GM12878 (cell line): ENCODE measurements around the gene TREM1. TPM values are rescaled to one million over a fixed set of nuclear protein-coding genes. Genes with fewer than 3 reads are reported as not detected.

Experiments
- ATF2 ChIP-seq: IDR thresholded peaks from 2 replicates; pipeline ENCODE4 v1.6.1; 2012; ENCODE audit warnings: low read length, inconsistent platforms
- ATF7 ChIP-seq: fragments of 450-650 bp; IDR thresholded peaks from 2 replicates; pipeline ENCODE4 v1.6.1; 2016; ENCODE audit warnings: low read depth, mild to moderate bottlenecking
- CHD1 ChIP-seq: IDR thresholded peaks from 2 replicates; pipeline ENCODE4 v1.6.1; 2012; ENCODE audit warnings: low read depth, low read length, improper control_type of control experiment
- E2F4 ChIP-seq: IDR thresholded peaks from 2 replicates; pipeline ENCODE4 v1.6.1; 2012; ENCODE audit warnings: low read depth, low read length, improper control_type of control experiment
- EZH2 ChIP-seq: IDR thresholded peaks from 2 replicates; pipeline ENCODE4 v1.6.1; 2012; ENCODE audit warnings: low read depth, mild to moderate bottlenecking, control low read depth, inconsistent platforms, low read length, borderline replicate concordance; ENCODE audit not compliant: control insufficient read depth
- GATAD2B ChIP-seq: fragments of 450-650 bp; conservative IDR thresholded peaks from 2 replicates; pipeline ENCODE4 v1.6.1; 2017; ENCODE audit warnings: low read depth, mild to moderate bottlenecking, moderate library complexity
- HDAC2 ChIP-seq: fragments of 200-600 bp; sonication (generic); IDR thresholded peaks from 2 replicates; pipeline ENCODE4 v1.6.1; 2017
- NFYB ChIP-seq: IDR thresholded peaks from 2 replicates; pipeline ENCODE4 v1.6.1; 2011; ENCODE audit warnings: low read depth, mild to moderate bottlenecking, low read length, improper control_type of control experiment, moderate library complexity; ENCODE audit not compliant: insufficient read depth
- NKRF ChIP-seq: fragments of 450-650 bp; conservative IDR thresholded peaks from 2 replicates; pipeline ENCODE4 v1.6.1; 2017; ENCODE audit warnings: mild to moderate bottlenecking, moderate library complexity
- RCOR1 ChIP-seq: conservative IDR thresholded peaks from 2 replicates; pipeline ENCODE4 v1.6.1; 2012; ENCODE audit warnings: low read depth, low read length, improper control_type of control experiment
- TBL1XR1 ChIP-seq: IDR thresholded peaks from 2 replicates; pipeline ENCODE4 v1.6.1; 2012; ENCODE audit warnings: low read depth, low read length, improper control_type of control experiment
- ZBTB40 ChIP-seq: fragments of 450-650 bp; IDR thresholded peaks from 2 replicates; pipeline ENCODE4 v1.6.1; 2016; ENCODE audit warnings: mild to moderate bottlenecking, moderate library complexity, borderline replicate concordance
- ZNF622 ChIP-seq: fragments of 450-650 bp; IDR thresholded peaks from 2 replicates; pipeline ENCODE4 v1.6.1; 2017; ENCODE audit warnings: mild to moderate bottlenecking, inconsistent platforms
- polyA plus RNA-seq, 11 experiments: library from polyadenylated mRNA; depleted of rRNA in 4 of 11; unstranded in 6 of 11; stranded (reverse) in 5 of 11; fragments of >200 nt; fragmentation: Nextera tagmentation in 4 of 11; fragmentation: Illumina TruSeq in 1 of 11; extraction: Ambion mirVana in 4 of 11; extraction: Trizol in 1 of 11; gene quantifications; 1 replicate in 1 of 11; 2 replicates in 10 of 11; pipeline versions ENCODE4 v1.2.1 to v1.2.3, GENCODE V29; 2011 to 2016; ENCODE audit warnings: inconsistent platforms in 2 of 11, missing spikeins in 2 of 11, low read depth in 1 of 11
- total RNA-seq, 4 experiments: library from RNA; depleted of rRNA in 3 of 4; stranded (reverse); fragments of >200 nt in 3 of 4; fragmentation: Illumina TruSeq in 1 of 4; extraction: Trizol in 1 of 4; gene quantifications; 2 replicates each; pipeline versions ENCODE4 v1.2.1 to v1.2.3, GENCODE V29; 2013 to 2021
- TF ChIP-seq, protein P1 (sequence below): fragments of 450-650 bp; IDR thresholded peaks from 2 replicates; pipeline ENCODE4 v1.6.1; 2017; ENCODE audit warnings: mild to moderate bottlenecking, moderate library complexity

The TREM1 gene
- total and polyA plus RNA-seq, 10 of the 15 experiments (the other 5 are each of a cell fraction or from before 2014, with no cell fraction given) = 0.09 to 2.6 (median 0.28) TPM; not detected in 2

DNA sequence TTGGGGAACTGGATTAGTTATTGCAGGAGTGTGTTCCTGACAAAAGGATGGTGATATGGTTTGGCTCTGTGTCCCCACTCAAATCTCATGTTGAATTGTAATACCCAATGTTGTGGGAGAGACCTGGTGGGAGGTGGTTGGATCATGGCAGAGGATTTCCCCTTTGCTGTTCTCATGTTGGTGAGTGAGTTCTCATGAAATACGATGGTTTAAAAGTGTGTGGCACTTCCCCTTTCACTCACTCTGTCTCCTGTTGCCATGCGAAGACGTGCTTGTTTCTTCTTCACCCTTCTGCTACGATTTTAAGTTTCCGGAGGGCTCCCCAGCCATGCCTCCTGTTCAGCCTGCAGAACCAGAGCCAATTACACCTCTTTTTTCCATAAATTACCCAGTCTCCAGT lies 16.2 kb upstream of the TREM1 start (continued):
- TF ChIP-seq, protein P1, sequence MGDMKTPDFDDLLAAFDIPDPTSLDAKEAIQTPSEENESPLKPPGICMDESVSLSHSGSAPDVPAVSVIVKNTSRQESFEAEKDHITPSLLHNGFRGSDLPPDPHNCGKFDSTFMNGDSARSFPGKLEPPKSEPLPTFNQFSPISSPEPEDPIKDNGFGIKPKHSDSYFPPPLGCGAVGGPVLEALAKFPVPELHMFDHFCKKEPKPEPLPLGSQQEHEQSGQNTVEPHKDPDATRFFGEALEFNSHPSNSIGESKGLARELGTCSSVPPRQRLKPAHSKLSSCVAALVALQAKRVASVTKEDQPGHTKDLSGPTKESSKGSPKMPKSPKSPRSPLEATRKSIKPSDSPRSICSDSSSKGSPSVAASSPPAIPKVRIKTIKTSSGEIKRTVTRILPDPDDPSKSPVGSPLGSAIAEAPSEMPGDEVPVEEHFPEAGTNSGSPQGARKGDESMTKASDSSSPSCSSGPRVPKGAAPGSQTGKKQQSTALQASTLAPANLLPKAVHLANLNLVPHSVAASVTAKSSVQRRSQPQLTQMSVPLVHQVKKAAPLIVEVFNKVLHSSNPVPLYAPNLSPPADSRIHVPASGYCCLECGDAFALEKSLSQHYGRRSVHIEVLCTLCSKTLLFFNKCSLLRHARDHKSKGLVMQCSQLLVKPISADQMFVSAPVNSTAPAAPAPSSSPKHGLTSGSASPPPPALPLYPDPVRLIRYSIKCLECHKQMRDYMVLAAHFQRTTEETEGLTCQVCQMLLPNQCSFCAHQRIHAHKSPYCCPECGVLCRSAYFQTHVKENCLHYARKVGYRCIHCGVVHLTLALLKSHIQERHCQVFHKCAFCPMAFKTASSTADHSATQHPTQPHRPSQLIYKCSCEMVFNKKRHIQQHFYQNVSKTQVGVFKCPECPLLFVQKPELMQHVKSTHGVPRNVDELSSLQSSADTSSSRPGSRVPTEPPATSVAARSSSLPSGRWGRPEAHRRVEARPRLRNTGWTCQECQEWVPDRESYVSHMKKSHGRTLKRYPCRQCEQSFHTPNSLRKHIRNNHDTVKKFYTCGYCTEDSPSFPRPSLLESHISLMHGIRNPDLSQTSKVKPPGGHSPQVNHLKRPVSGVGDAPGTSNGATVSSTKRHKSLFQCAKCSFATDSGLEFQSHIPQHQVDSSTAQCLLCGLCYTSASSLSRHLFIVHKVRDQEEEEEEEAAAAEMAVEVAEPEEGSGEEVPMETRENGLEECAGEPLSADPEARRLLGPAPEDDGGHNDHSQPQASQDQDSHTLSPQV = no peak
- TF ChIP-seq ATF7 (no peak; the same call in 1 of the 2 replicates), GATAD2B (0 out of 2 replicates have a peak, but pooled peaks have one; percentile 34), TBL1XR1 (no peak), ZNF622 (no peak), NFYB (no peak), HDAC2 (no peak), EZH2 (no peak), ATF2 (peak; percentile 32; the same call in 1 of the 2 replicates), E2F4 (no peak), CHD1 (no peak), ZBTB40 (no peak), NKRF (no peak), RCOR1 (no peak)
